H9 (cell line): Measurements from ENCODE around the gene CNOT6. TPM values are rescaled to one million over a fixed set of nuclear protein-coding genes. Genes with fewer than 3 reads are reported as not detected.

Experiments used
- DNase-seq: peaks from one replicate; pipeline ENCODE4 v3.0.0-alpha.2; 2017
- H2AFZ ChIP-seq: one replicate; pipeline ENCODE4 v1.6.1; 2013; ENCODE audit warnings: mild to moderate bottlenecking, low read length, control low read depth, moderate library complexity
- H2AK5ac ChIP-seq: 2 replicates; pipeline ENCODE4 v1.6.1; 2013; ENCODE audit warnings: low read length, control low read depth, mixed read lengths; ENCODE audit not compliant: insufficient read length
- H2BK120ac ChIP-seq: one replicate; pipeline ENCODE4 v1.6.1; 2013; ENCODE audit warnings: low read depth, mild to moderate bottlenecking, low read length, control low read depth, inconsistent platforms; ENCODE audit not compliant: poor library complexity, severe bottlenecking
- H2BK12ac ChIP-seq: 2 replicates; pipeline ENCODE4 v1.6.1; 2013; ENCODE audit warnings: low read length, control low read depth, mixed read lengths, low read depth; ENCODE audit not compliant: insufficient read length
- H2BK15ac ChIP-seq: 2 replicates; pipeline ENCODE4 v1.6.1; 2013; ENCODE audit warnings: low read depth, low read length, control low read depth
- H2BK20ac ChIP-seq: one replicate; pipeline ENCODE4 v1.6.1; 2013; ENCODE audit warnings: low read depth, mild to moderate bottlenecking, low read length, control low read depth, inconsistent platforms; ENCODE audit not compliant: poor library complexity, severe bottlenecking
- H2BK5ac ChIP-seq: 2 replicates; pipeline ENCODE4 v1.6.1; 2013; ENCODE audit warnings: low read length, control low read depth, mixed read lengths; ENCODE audit not compliant: insufficient read length
- H3K14ac ChIP-seq: 2 replicates; pipeline ENCODE4 v1.6.1; 2013; ENCODE audit warnings: low read length, control low read depth; ENCODE audit not compliant: insufficient read depth
- H3K18ac ChIP-seq: 2 replicates; pipeline ENCODE4 v1.6.1; 2013; ENCODE audit warnings: low read depth, mild to moderate bottlenecking, mixed read lengths, low read length, control low read depth; ENCODE audit not compliant: insufficient read length
- H3K23ac ChIP-seq: 2 replicates; pipeline ENCODE4 v1.6.1; 2013; ENCODE audit warnings: low read length, control low read depth, mixed read lengths, low read depth; ENCODE audit not compliant: insufficient read length
- H3K23me2 ChIP-seq: 2 replicates; pipeline ENCODE4 v1.6.1; 2013; ENCODE audit warnings: low read depth, mild to moderate bottlenecking, mixed read lengths, low read length, control low read depth; ENCODE audit not compliant: insufficient read length, poor library complexity, severe bottlenecking
- H3K27ac ChIP-seq: 2 replicates; pipeline ENCODE4 v1.5.1; 2013; ENCODE audit warnings: low read length, control low read depth, mixed read lengths, low read depth; ENCODE audit not compliant: insufficient read length
- H3K27me3 ChIP-seq: 2 replicates; pipeline ENCODE4 v1.6.1; 2013; ENCODE audit warnings: low read length, control low read depth, inconsistent platforms; ENCODE audit not compliant: insufficient read depth
- H3K4ac ChIP-seq: 2 replicates; pipeline ENCODE4 v1.6.1; 2013; ENCODE audit warnings: low read depth, mild to moderate bottlenecking, control low read depth, inconsistent platforms, low read length, moderate library complexity
- H3K4me1 ChIP-seq: 2 replicates; pipeline ENCODE4 v1.6.1; 2013; ENCODE audit warnings: low read length, control low read depth, inconsistent platforms; ENCODE audit not compliant: insufficient read depth
- H3K4me2 ChIP-seq: 2 replicates; pipeline ENCODE4 v1.6.1; 2013; ENCODE audit warnings: low read length, control low read depth, mixed read lengths; ENCODE audit not compliant: insufficient read length, insufficient read depth
- H3K56ac ChIP-seq: 2 replicates; pipeline ENCODE4 v1.6.1; 2013; ENCODE audit warnings: low read depth, mild to moderate bottlenecking, mixed read lengths, low read length, control low read depth; ENCODE audit not compliant: insufficient read length
- H3K79me1 ChIP-seq: 2 replicates; pipeline ENCODE4 v1.6.1; 2013; ENCODE audit warnings: low read depth, mild to moderate bottlenecking, moderate library complexity, low read length, control low read depth, inconsistent platforms; ENCODE audit not compliant: insufficient read depth, poor library complexity, severe bottlenecking
- H3K79me2 ChIP-seq: 2 replicates; pipeline ENCODE4 v1.6.1; 2013; ENCODE audit warnings: low read length, control low read depth, inconsistent platforms; ENCODE audit not compliant: insufficient read depth
- H3K9ac ChIP-seq: 2 replicates; pipeline ENCODE4 v1.6.1; 2013; ENCODE audit warnings: low read length, control low read depth, mixed read lengths; ENCODE audit not compliant: insufficient read length; ENCODE audit errors: extremely low read depth
- H3K9me3 ChIP-seq: one replicate; pipeline ENCODE4 v1.6.1; 2013; ENCODE audit warnings: low read depth, low read length, inconsistent platforms; ENCODE audit not compliant: control insufficient read depth
- H3T11ph ChIP-seq: one replicate; pipeline ENCODE4 v1.6.1; 2013; ENCODE audit warnings: mild to moderate bottlenecking, low read length, control low read depth, inconsistent platforms
- H4K20me1 ChIP-seq: one replicate; pipeline ENCODE4 v1.6.1; 2013; ENCODE audit not compliant: control insufficient read depth, insufficient read length, insufficient read depth
- H4K5ac ChIP-seq: 2 replicates; pipeline ENCODE4 v1.6.1; 2013; ENCODE audit warnings: low read depth, mild to moderate bottlenecking, mixed read lengths, low read length, control low read depth; ENCODE audit not compliant: insufficient read length
- H4K8ac ChIP-seq: replicated peaks from 2 replicates; pipeline ENCODE4 v1.6.1; 2013; ENCODE audit warnings: low read length, control low read depth, mixed read lengths, low read depth; ENCODE audit not compliant: insufficient read length
- H4K91ac ChIP-seq: 2 replicates; pipeline ENCODE4 v1.6.1; 2013; ENCODE audit warnings: low read depth, mild to moderate bottlenecking, moderate library complexity, mixed read lengths, low read length, control low read depth; ENCODE audit not compliant: insufficient read length
- H3K27ac Mint-ChIP-seq, 3 experiments: 2 replicates in 2 of 3; 3 replicates in 1 of 3; pipeline ENCODE4 v1.8.0; 2020 to 2021; ENCODE audit warnings: mixed read lengths in 3 of 3, mild to moderate bottlenecking in 1 of 3, moderate library complexity in 1 of 3
- H3K27me3 Mint-ChIP-seq: 2 replicates; pipeline ENCODE4 v1.8.0; 2021; ENCODE audit warnings: low read depth, mild to moderate bottlenecking, moderate library complexity, mixed read lengths
- H3K36me3 Mint-ChIP-seq, 3 experiments: 2 replicates in 2 of 3; 3 replicates in 1 of 3; pipeline ENCODE4 v1.8.0; 2020 to 2021; ENCODE audit warnings: low read depth in 3 of 3, mixed read lengths in 3 of 3; ENCODE audit not compliant: insufficient read depth in 1 of 3
- H3K4me1 Mint-ChIP-seq, 2 experiments: 2 replicates each; pipeline ENCODE4 v1.8.0; 2020; ENCODE audit warnings: mixed read lengths in 2 of 2
- H3K4me3 Mint-ChIP-seq, 2 experiments: 2 replicates in 1 of 2; 3 replicates in 1 of 2; pipeline ENCODE4 v1.8.0; 2020 to 2021; ENCODE audit warnings: mild to moderate bottlenecking in 2 of 2, mixed read lengths in 2 of 2, moderate library complexity in 1 of 2
- H3K9me3 Mint-ChIP-seq, 2 experiments: 2 replicates in 1 of 2; 3 replicates in 1 of 2; pipeline ENCODE4 v1.8.0; 2020; ENCODE audit warnings: mild to moderate bottlenecking in 2 of 2, mixed read lengths in 2 of 2, moderate library complexity in 1 of 2
- CTCF ChIP-seq: fragments of 200-600 bp; sonication (generic); conservative IDR thresholded peaks from 3 replicates; pipeline ENCODE4 v1.8.0; 2021; ENCODE audit warnings: antibody characterized with exemption, mild to moderate bottlenecking
- WGBS: extraction: QIAGEN DNeasy Blood & Tissue Kit; methylation state at CpG from one replicate; pipeline ENCODE4 v1.1.7; 2013; ENCODE audit warnings: missing lambda C conversion rate, low lambda C conversion rate, mixed read lengths; ENCODE audit not compliant: insufficient read length; ENCODE audit errors: extremely low coverage; 5-methylcytosine and 5-hydroxymethylcytosine counted together
- total RNA-seq: library from RNA; stranded (reverse); gene quantifications from 2 replicates; pipeline ENCODE4 v1.2.1, GENCODE V29; 2021

Gene CNOT6
- total RNA-seq, 1 experiment from 2014 or later: 45.0 TPM

GRCh38 chr5:180532268-180532667 lies 38.1 kb downstream of the CNOT6 start:
- no peak overlapping the region for H3T11ph ChIP-seq
- DNase-seq: no peak
- no peaks in the 10 kb centered on the region for H3K9me3 ChIP-seq
- H3K79me2 ChIP-seq: peaks cover 20% of the 10 kb centered on the region; the same call in 1 of the 2 replicates
- H3K23ac ChIP-seq: no peak overlapping the region
- H3K9ac ChIP-seq: no peak overlapping the region
- H3K4me1 ChIP-seq: no peaks in the 10 kb centered on the region
- H4K8ac ChIP-seq: no peak overlapping the region
- no peak overlapping the region for H2BK5ac ChIP-seq
- no peak overlapping the region for H2AK5ac ChIP-seq
- H3K27me3 ChIP-seq: no peaks in the 10 kb centered on the region
- H3K23me2 ChIP-seq: no peaks in the 10 kb centered on the region
- H4K20me1 ChIP-seq: no peaks in the 10 kb centered on the region
- no peak overlapping the region for H3K56ac ChIP-seq
- H4K5ac ChIP-seq: no peak overlapping the region
- Mint-ChIP-seq H3K4me3 (no peak overlapping the region), H3K27me3 (no peaks in the 10 kb centered on the region), H3K36me3 (peaks cover 73 to 84% (median 78%) of the 10 kb centered on the region in 3 experiments), H3K27ac (peak overlapping the region in 1 of 3 experiments; percentile 50; a peak in 4 of 7 replicates), H3K9me3 (peaks cover 24 to 31% of the 10 kb centered on the region in 2 experiments), H3K4me1 (peaks cover 6 to 10% of the 10 kb centered on the region in 2 experiments)
- no peak overlapping the region for H2BK15ac ChIP-seq
- H2BK20ac ChIP-seq: no peak overlapping the region
- no peak overlapping the region for H2BK120ac ChIP-seq
- H2BK12ac ChIP-seq: no peak overlapping the region
- H3K18ac ChIP-seq: no peak overlapping the region
- no peak overlapping the region for H3K4ac ChIP-seq
- H3K14ac ChIP-seq: no peak overlapping the region
- H3K27ac ChIP-seq: no peak overlapping the region
- H2AFZ ChIP-seq: no peak overlapping the region
- no peak overlapping the region for H4K91ac ChIP-seq
- TF ChIP-seq CTCF: no peak
- peaks cover 8% of the 10 kb centered on the region for H3K79me1 ChIP-seq
- no peak overlapping the region for H3K4me2 ChIP-seq
- WGBS: no CpG with 5 or more reads among the region's 1 CpG
